GDM1 (cell line): Measurements from ENCODE around the gene PAN2.
"Not testable (repeated sequence)": the region's sequence is repeated elsewhere in the genome, so short reads cannot be mapped to it uniquely, and the experiment has no call there.

Source experiments
- DNase-seq: peaks from one replicate; lab custom pipeline; 2025; lab: John Stamatoyannopoulos, UW

Gene PAN2

GRCh38 chr12:56341616-56342015 is 7.8 kb upstream of the PAN2 start:
- no peak for DNase-seq

- no peak for DNase-seq
Observed at GRCh38 chr12:56339158-56339422, 5.3 kb upstream of the PAN2 start.

- DNase-seq, result no peak
Observed at GRCh38 chr12:56338308-56339157, 4.7 kb upstream of the PAN2 start, which contains the start of gene IL23A. Gene IL23A, plus strand, starts transcription at chr12:56338884. Its CDS starts 161 bp downstream, at chr12:56339045.

GRCh38 chr12:56337753-56338251 is 4.0 kb upstream of the PAN2 start:
- no peak for DNase-seq

GRCh38 chr12:56336361-56337167 is 2.8 kb upstream of the PAN2 start:
- DNase-seq, result no peak

GRCh38 chr12:56335527-56335926 is 1.7 kb upstream of the PAN2 start:
- DNase-seq, result not testable (repeated sequence)

- no peak for DNase-seq
Observed at GRCh38 chr12:56334490-56334793, 642 bp upstream of the PAN2 start.

GRCh38 chr12:56333197-56333678 is 562 bp downstream of the PAN2 start:
- no peak for DNase-seq

- DNase-seq, result no peak
Observed at GRCh38 chr12:56332512-56333196, 1.1 kb downstream of the PAN2 start.

GRCh38 chr12:56330936-56331490 is 2.8 kb downstream of the PAN2 start:
- no peak for DNase-seq

GRCh38 chr12:56326533-56326932 is 7.3 kb downstream of the PAN2 start:
- DNase-seq, result no peak

GRCh38 chr12:56326126-56326525 is 7.7 kb downstream of the PAN2 start:
- no peak for DNase-seq

- no peak for DNase-seq
Observed at GRCh38 chr12:56324206-56324605, 9.6 kb downstream of the PAN2 start.

- not testable (repeated sequence) for DNase-seq
Observed at GRCh38 chr12:56321610-56322009, 12.2 kb downstream of the PAN2 start.

GRCh38 chr12:56321027-56321426 is 12.8 kb downstream of the PAN2 start:
- DNase-seq, result no peak

- DNase-seq, result no peak
Observed at GRCh38 chr12:56317675-56318074, 16.1 kb downstream of the PAN2 start.

GRCh38 chr12:56315622-56316473 is 18.0 kb downstream of the PAN2 start, which contains the start of gene CNPY2:
Gene CNPY2, minus strand, starts transcription at chr12:56315988. Its CDS starts 771 bp downstream, at chr12:56315217.
- peak; percentile 91 for DNase-seq

GRCh38 chr12:56315249-56315621 is 18.6 kb downstream of the PAN2 start:
- DNase-seq, result no peak

GRCh38 chr12:56311003-56311402 is 22.8 kb downstream of the PAN2 start:
- DNase-seq, result no peak

- no peak for DNase-seq
Observed at GRCh38 chr12:56308714-56309113, 25.1 kb downstream of the PAN2 start.
